A549 (cell line): ENCODE data around the gene SLC43A3.
"Not testable (repeated sequence)": the region's sequence is repeated elsewhere in the genome, so short reads cannot be mapped to it uniquely, and the experiment has no call there.

Experiments used
- CTCF ChIP-seq: fragments of >200 bp; sonication (Bioruptor Twin); formaldehyde crosslinking; IDR thresholded peaks from 3 replicates; pipeline ENCODE4 v1.5.1; 2016
- JUN ChIP-seq, 2 experiments: fragments of >200 bp; sonication (Bioruptor Twin); formaldehyde crosslinking; IDR thresholded peaks; 2 replicates in 1 of 2; 3 replicates in 1 of 2; pipeline ENCODE4 v1.6.1; 2016 to 2017
- POLR2A ChIP-seq: IDR thresholded peaks from 2 replicates; pipeline ENCODE4 v1.6.1; 2012; ENCODE audit warnings: mild to moderate bottlenecking, low read length

- not testable (repeated sequence) for TF ChIP-seq POLR2A; CTCF; JUN (IDR thresholded peaks at IDR 0.05)
Observed at GRCh38 chr11:57445122-57445394, 18.1 kb upstream of the SLC43A3 start.
